ENCODE results near the gene PSG6.
"Not testable (repeated sequence)": the region's sequence is repeated elsewhere in the genome, so short reads cannot be mapped to it uniquely, and the experiment has no call there.

The PSG6 gene

DNA sequence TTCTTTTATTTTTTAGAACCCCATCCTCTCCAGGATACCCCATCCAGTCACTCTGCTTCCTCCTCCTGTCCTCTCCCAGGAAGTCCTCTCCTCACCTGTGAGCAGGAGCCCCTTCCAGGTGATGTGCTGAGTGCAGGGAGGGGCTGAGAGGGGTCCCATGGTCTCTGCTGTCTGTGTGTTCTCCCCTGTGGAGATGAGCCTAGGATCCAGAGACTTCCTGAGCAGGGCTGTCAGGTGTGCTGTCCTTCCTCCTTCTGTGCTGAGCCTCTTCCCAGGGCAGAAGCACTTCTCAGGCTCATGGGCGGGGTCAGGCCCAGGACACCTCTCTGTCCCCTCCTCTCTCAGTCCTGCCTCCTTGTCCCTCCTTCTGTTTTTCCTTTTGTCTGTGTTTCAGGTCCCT lies at the start of gene PSG6:
TSS of gene PSG6 (minus strand) at position 261 of the 400 bp plus-strand sequence. CDS start at position 159, 102 bp downstream.
- not testable (repeated sequence) for DNase-seq

DNA sequence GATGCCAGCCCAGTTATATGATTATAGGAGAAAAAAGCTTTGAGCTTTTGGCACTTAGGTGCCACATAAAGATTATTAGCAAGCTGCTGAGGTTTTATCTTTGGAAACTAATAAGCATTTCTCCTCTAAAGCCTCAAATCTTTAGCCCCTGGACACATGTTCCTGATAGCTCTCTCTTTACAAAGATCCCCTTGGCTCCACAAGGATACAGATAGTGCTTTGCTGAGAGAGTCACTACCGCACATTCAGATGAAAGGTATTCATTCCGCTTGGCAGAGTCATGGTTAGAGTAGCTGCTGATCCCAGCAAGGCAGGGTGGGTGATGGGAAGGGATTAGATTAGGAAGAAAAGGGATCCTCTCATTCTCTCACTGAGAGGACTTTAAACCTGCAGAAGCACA lies 47.5 kb upstream of the PSG6 start:
- DNase-seq, result no peak

GRCh38 chr19:42961119-42961518 lies 43.4 kb upstream of the PSG6 start:
- no peak for DNase-seq

DNA sequence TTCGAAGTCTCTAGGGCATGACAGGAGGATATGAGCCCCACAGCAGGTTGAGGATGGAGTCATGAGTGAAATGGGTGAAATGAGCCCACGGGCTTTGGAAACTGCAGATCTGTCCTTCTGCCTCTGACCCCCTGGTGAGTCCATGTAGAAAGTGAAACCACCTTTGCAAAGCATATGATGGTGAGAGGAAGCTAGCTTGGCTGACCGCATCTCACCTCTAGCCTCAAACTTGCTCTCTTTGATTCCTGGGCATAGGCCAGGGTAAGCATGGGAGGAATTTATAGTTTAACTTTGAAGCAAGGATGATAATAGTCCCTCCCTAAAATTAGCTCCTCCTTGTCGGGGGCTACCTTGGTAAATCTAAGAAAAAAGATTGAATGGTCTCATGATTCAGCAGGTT lies 34.4 kb upstream of the PSG6 start:
- DNase-seq, result not testable (repeated sequence)

DNA sequence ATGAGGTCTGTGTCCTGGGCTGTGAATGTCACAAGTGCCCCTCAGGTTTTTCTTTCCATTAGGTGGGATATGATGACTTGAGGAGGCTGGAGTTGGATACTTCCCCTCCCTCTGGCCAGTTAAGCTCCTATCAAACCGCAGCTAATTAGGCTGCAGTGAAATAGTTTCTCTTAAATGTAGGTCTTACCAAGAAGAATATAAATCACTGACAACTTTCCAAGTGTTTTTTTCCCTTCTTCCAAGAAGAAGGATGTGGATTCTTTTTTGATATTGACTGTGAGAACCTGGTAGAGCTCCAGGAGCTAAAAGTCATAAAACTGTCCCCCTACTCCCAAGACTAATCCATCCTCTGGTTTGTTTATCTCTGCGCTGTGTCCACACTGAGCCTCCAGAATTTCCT lies 33.8 kb upstream of the PSG6 start:
- DNase-seq, result not testable (repeated sequence)

DNA sequence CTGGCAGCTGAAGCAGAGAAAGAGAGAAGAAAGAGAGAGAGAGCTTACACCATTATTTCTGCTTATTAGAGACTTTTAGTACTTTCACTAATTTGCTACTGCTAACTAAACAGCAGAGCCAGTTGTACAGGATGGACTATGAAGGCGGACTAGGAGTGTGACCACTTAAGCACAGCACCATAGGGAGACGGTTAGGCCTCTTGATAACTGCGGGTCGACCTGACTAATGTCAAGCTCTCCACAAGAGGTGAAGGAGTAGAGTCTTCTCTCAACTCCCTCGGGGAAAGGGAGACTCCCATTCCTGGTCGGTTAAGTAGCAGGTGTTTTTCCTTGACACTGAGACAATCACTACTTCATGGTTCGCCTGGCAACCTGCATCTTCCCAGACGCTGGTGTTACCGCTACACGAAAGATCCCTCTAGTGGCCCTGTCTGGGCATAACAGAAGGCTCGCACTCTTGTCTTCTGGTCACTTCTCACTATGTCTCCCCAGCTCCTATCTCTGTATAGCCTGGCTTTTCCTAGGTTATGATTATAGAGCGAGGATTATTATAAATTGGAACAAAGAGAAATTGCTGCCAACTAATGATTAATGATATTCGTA lies 24.6 kb upstream of the PSG6 start:
- DNase-seq, result no peak

GRCh38 chr19:42937107-42937506 lies 19.4 kb upstream of the PSG6 start, which contains the start of gene PSG7:
TSS of gene PSG7 (minus strand) at chr19:42937207. CDS start at chr19:42937076, 131 bp downstream.
- not testable (repeated sequence) for DNase-seq

GRCh38 chr19:42934726-42935125 lies 17.0 kb upstream of the PSG6 start:
- DNase-seq, result not testable (repeated sequence)

DNA sequence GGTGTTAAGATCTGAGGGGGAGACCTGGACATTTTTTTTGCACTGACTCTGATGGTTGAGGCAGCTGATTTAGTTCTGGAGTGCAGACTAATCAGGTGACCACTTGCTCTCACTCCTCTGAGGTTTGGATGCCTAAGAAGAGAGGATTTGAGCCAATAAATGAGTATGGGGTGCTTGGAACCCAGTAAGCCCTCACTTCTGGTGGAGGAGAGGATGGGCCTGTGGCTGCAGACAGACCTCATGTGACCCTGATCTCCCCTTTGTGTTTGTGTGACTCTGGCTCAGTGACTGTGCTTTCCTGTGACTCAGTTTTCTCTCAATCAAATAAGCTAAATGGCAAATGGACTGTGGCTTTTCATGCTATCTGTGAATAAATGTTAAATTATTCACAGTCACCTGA lies 16.5 kb upstream of the PSG6 start:
- not testable (repeated sequence) for DNase-seq

- not testable (repeated sequence) for DNase-seq
Measured at GRCh38 chr19:42933412-42933811, 15.7 kb upstream of the PSG6 start.

GRCh38 chr19:42932485-42933101 lies 14.9 kb upstream of the PSG6 start:
- not testable (repeated sequence) for DNase-seq

- DNase-seq, result not testable (repeated sequence)
Measured at GRCh38 chr19:42930214-42930613, 12.5 kb upstream of the PSG6 start.

DNA sequence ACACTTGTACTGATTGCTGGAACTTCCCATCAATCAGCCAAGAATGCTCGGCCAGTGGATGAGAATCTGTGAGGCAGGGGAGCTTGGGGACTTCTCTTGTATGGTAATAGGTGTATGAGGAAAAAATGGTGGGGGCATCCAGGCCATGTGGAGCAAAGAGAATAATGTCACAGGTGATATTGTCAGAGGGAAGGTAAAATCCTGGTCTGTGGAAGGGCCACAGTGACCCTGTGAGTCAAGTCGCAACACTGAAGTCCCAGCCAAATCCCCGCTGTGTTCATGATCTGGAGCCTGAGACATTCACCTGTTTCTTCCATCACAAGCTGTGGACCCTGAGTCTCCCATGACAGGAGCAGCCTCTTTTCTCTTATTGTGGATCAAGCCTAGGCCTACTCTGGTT lies 11.2 kb upstream of the PSG6 start:
- DNase-seq, result no peak

DNA sequence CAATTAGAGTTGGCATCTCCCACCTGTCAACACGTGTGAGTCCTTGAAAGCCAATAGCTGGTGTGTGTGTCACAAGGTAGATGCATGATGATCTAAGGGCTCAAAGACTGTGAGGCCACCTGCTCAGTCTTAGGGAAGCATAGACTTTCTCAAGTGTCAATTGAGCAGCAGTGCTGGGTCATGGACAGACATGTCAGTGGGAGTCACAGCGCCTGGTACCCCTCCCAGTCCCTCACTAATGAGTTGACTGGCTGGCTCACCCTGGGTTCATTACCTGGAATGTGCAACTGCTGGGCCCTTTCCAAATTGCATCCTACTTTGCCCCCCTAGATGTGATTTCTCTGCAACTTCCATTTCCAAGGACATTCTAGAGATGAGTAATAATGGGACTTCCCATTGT lies 9.1 kb upstream of the PSG6 start:
- no peak for DNase-seq

DNA sequence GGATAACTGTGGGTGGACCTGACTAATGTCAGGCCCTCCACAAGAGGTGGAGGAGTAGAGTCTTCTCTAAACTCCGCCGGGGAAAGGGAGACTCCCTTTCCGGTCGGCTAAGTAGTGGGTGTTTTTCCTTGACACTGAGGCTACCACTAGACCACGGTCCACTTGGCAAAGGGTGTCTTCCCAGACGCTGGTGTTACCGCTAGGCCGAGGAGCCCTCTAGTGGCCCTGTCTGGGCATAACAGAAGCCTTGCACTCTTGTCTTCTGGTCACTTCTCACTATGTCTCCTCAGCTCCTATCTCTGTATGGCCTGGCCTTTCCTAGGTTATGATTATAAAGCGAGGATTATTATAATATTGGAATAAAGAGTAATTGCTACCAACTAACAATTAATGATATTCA lies 5.4 kb upstream of the PSG6 start:
- DNase-seq, result not testable (repeated sequence)

DNA sequence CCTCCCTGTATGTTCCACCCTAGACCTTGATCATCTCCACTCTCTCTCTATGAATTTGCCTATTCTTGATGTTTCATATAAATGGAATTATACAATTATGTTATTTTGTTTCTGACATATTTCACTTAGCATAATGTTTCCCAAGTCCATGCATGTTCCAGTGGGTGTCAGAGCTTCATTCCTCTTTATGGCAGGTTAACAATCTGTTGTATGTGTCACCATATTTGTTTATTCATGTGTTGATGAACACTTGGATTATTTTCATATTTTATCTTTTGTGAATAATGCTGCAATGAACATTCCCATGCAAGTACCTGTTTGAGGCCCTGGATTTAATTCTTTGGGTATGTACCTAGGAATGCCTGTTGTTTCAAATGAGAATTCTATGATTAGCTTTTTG lies 3.3 kb upstream of the PSG6 start:
- DNase-seq, result not testable (repeated sequence)

GRCh38 chr19:42919757-42920079 lies 2.0 kb upstream of the PSG6 start:
- no peak for DNase-seq

GRCh38 chr19:42919070-42919756 lies 1.5 kb upstream of the PSG6 start:
- DNase-seq, result not testable (repeated sequence)

GRCh38 chr19:42918377-42919069 lies 829 bp upstream of the PSG6 start:
- DNase-seq, result not testable (repeated sequence)

DNA sequence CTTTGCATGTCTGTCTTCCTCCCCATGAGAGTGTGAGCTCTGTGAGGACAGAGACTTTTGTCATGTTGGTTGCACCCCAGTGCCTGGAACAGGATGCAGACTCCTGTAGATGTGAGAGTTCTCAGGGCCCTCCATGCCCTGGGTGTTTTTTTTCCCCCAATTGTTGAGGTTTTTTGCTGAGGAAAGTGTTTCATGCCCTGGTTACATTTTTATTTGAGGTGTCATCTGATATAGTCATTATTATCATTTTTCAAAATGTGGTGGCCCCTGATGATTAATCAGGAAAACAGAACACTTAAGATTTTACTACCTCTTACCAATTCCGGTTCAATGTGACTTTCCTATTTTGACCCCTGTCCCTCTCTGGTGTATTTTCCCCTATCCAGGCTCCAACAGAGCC lies 763 bp downstream of the PSG6 start:
- DNase-seq, result not testable (repeated sequence)

GRCh38 chr19:42913516-42913915 lies 4.2 kb downstream of the PSG6 start:
- not testable (repeated sequence) for DNase-seq

GRCh38 chr19:42912941-42913340 lies 4.8 kb downstream of the PSG6 start:
- DNase-seq, result not testable (repeated sequence)

DNA sequence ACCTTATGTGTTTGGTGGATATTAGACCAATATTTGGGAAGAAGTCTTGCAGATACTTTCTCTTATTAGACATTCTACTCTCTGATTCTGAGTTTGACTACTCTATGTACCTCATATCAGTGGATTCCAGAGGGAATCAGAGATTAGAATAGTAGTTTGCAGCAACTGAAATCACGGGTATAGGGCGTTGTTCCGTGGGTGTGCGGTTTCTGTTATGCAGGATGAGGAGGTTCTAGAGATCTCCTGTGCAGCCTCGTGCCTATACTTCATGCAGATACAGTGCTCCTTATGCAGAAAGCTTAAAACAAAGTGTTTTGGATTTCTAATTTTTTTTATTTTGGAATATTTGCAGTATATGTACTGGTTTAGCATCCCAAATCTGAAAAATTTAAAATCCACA lies 6.0 kb downstream of the PSG6 start:
- DNase-seq, result not testable (repeated sequence)

- not testable (repeated sequence) for DNase-seq
Measured at GRCh38 chr19:42906162-42906561, 11.5 kb downstream of the PSG6 start.

Data from NCI-H2171 (cell line).